ENCODE measurements around the gene KIF21B. TPM values are rescaled to one million over a fixed set of nuclear protein-coding genes. Genes with fewer than 3 reads are reported as not detected.

The KIF21B gene
- total and polyA plus RNA-seq, 2 of the 8 experiments (the other 6 are each of a cell fraction or from before 2014, with no cell fraction given) = 10.8 to 26.5 TPM

GRCh38 chr1:201004154-201004553 lies 19.4 kb downstream of the KIF21B start:
- no peak overlapping the region for H4K5ac ChIP-seq (ENCODE audit: insufficient read length, low read depth, low read length)
- H3K9me3 ChIP-seq (ENCODE audit: insufficient read depth in 2 of 2, low read depth in 1 of 2, low read length in 1 of 2) = no peaks in the 10 kb centered on the region
- no peak overlapping the region for H2BK120ac ChIP-seq (replicated peaks; ENCODE audit: low read depth, low read length)
- H3K79me2 ChIP-seq (ENCODE audit: control insufficient read depth in 1 of 2, insufficient read depth in 2 of 2, low read length in 2 of 2) = no peaks in the 10 kb centered on the region; a peak in 1 of 4 replicates
- no peak overlapping the region for H4K8ac ChIP-seq (ENCODE audit: extremely low read depth, insufficient read depth, low read length)
- no peak overlapping the region for H3K56ac ChIP-seq (replicated peaks; ENCODE audit: insufficient read length, low read depth, low read length)
- TF ChIP-seq USF2 (IDR thresholded peaks at IDR 0.05; ENCODE audit: low read length) = no peak
- no peak for TF ChIP-seq SIRT6 (IDR thresholded peaks at IDR 0.05; ENCODE audit: low read length)
- TF ChIP-seq SUZ12 (IDR thresholded peaks at IDR 0.05; ENCODE audit: low read length) = no peak
- TF ChIP-seq ZNF274 (IDR thresholded peaks at IDR 0.05; ENCODE audit: borderline replicate concordance, extremely low read depth, low read length) = no peak
- no peak overlapping the region for H2BK12ac ChIP-seq (ENCODE audit: low read depth, low read length)
- H3K36me3 ChIP-seq (ENCODE audit: control insufficient read depth in 2 of 4, insufficient read depth in 4 of 4, low read length in 3 of 4) = peaks cover 0 to 12% (median 3%) of the 10 kb centered on the region in 4 experiments; a peak in 5 of 8 replicates
- H4K91ac ChIP-seq (replicated peaks; ENCODE audit: insufficient read length, low read length) = no peak overlapping the region
- H2BK15ac ChIP-seq (ENCODE audit: low read length) = no peak overlapping the region
- H2AFZ ChIP-seq (ENCODE audit: low read length) = no peak overlapping the region
- CTCF ChIA-PET (ENCODE audit: partially characterized antibody) = interaction anchor here (0.6 to 3.8 kb wide), 9 partner anchors 9 to 995 kb away, joined by 3 to 24 read pairs (median 13); partner anchors contain the start of gene KIF21B
- no peak overlapping the region for H3K4ac ChIP-seq (replicated peaks; ENCODE audit: insufficient read length, low read depth, low read length)
- H3K27me3 ChIP-seq (replicated peaks in 1 of 4; ENCODE audit: control insufficient read depth in 3 of 4, extremely low read depth in 1 of 4, insufficient read depth in 3 of 4, low read length in 3 of 4) = no peaks in the 10 kb centered on the region
- no peak overlapping the region for H2BK20ac ChIP-seq (ENCODE audit: low read length)
- H3K4me1 ChIP-seq (replicated peaks in 1 of 4; ENCODE audit: control insufficient read depth in 3 of 4, insufficient read depth in 4 of 4, low read length in 3 of 4) = no peaks in the 10 kb centered on the region
- H2AK5ac ChIP-seq (ENCODE audit: low read depth, low read length) = no peak overlapping the region
- POLR2A ChIA-PET (ENCODE audit: partially characterized antibody) = no interaction called here
- no peak overlapping the region for H3K4me3 ChIP-seq (ENCODE audit: extremely low read depth in 1 of 4, insufficient read depth in 2 of 4, low read depth in 3 of 4, low read length in 4 of 4)
- no peak overlapping the region for H3K18ac ChIP-seq (ENCODE audit: extremely low read depth, low read length)
- no peak for DNase-seq (ENCODE audit: low read depth in 1 of 2, low spot score in 2 of 2)
- WGBS, 2 experiments (ENCODE audit: extremely low coverage in 1 of 2, insufficient coverage in 1 of 2, insufficient read length in 1 of 2, insufficient replicate concordance in 2 of 2, low coverage in 1 of 2, low lambda C conversion rate in 2 of 2, missing lambda C conversion rate in 1 of 2) = 100% methylated on average over 5 of the region's 6 CpGs; no CpG with 5 or more reads in 1 of the 2 experiments
- no peak for FAIRE-seq
- H3K23me2 ChIP-seq (ENCODE audit: low read depth, low read length) = peaks cover 10% of the 10 kb centered on the region; the same call in 1 of the 2 replicates
- H3K79me1 ChIP-seq (ENCODE audit: low read depth, low read length) = peaks cover 3% of the 10 kb centered on the region; the same call in 1 of the 2 replicates
- no peak overlapping the region for H3K4me2 ChIP-seq (ENCODE audit: insufficient read depth in 1 of 2, low read depth in 2 of 2, low read length in 2 of 2)
- no peak overlapping the region for H2BK5ac ChIP-seq (ENCODE audit: low read depth, low read length)
- peaks cover 0 to 12% of the 10 kb centered on the region in 2 experiments for H4K20me1 ChIP-seq (replicated peaks in 1 of 2; ENCODE audit: control insufficient read depth in 1 of 2, insufficient read depth in 2 of 2, low read length in 2 of 2)
- no peak overlapping the region for H3K9ac ChIP-seq (replicated peaks in 1 of 4; ENCODE audit: extremely low read depth in 1 of 4, low read depth in 3 of 4, low read length in 3 of 4)
- H3K23ac ChIP-seq (ENCODE audit: insufficient read length) = no peak overlapping the region
- no peak overlapping the region for H3K14ac ChIP-seq (ENCODE audit: insufficient read length)
- no peak overlapping the region for H3K27ac ChIP-seq (ENCODE audit: low read depth, low read length)
